Astrocyte of the spinal cord (primary cell): Measurements from ENCODE around the gene RNF214.
"Not testable (repeated sequence)": the region's sequence is repeated elsewhere in the genome, so short reads cannot be mapped to it uniquely, and the experiment has no call there.

ENCODE experiments used
- DNase-seq: peaks from one replicate; pipeline ENCODE4 v3.0.0; 2011; ENCODE audit warnings: low read depth, low spot score
- H3K4me3 ChIP-seq: 2 replicates; pipeline ENCODE4 v1.5.1; 2011; ENCODE audit warnings: low read depth, mild to moderate bottlenecking, low read length, moderate library complexity
- CTCF ChIP-seq: IDR thresholded peaks from 2 replicates; pipeline ENCODE4 v1.5.1; 2012; ENCODE audit warnings: low read depth, mild to moderate bottlenecking, low read length, inconsistent platforms
- in situ Hi-C: cut with HindIII; loops from 2 replicates; pipeline ENCODE4 v1.10.0; 2017; ENCODE audit warnings: low sequenced_read_pairs

Gene RNF214

GRCh38 chr11:117232092-117232878, at the start of gene RNF214:
Gene RNF214 (plus strand): TSS chr11:117232671. CDS start chr11:117234273, 1,602 bp downstream.
- peak within 1 kb of the TSS; percentile 98 for H3K4me3 ChIP-seq
- DNase-seq: peak; percentile 63
- in situ Hi-C loops: no loop called here

GRCh38 chr11:117183178-117183577, 49.3 kb upstream of the RNF214 start:
- DNase-seq, H3K4me3 ChIP-seq, in situ Hi-C loops: not testable (repeated sequence)

More at GRCh38 chr11:117232092-117232878, at the start of gene RNF214:
- TF ChIP-seq CTCF: peak; percentile 76

GRCh38 chr11:117183724-117184349, 48.6 kb upstream of the RNF214 start:
- in situ Hi-C loops: no loop called here
- no peak for DNase-seq
- no peak overlapping the region for H3K4me3 ChIP-seq
- TF ChIP-seq CTCF: no peak

- in situ Hi-C loops: no loop called here
- H3K4me3 ChIP-seq: no peak overlapping the region
- TF ChIP-seq CTCF: no peak
- DNase-seq: no peak
Measured at GRCh38 chr11:117185736-117186430, 46.6 kb upstream of the RNF214 start.

- no peak for TF ChIP-seq CTCF
- no peak overlapping the region for H3K4me3 ChIP-seq
- in situ Hi-C loops: no loop called here
- DNase-seq: no peak
Measured at GRCh38 chr11:117186431-117186761, 46.1 kb upstream of the RNF214 start.

DNA sequence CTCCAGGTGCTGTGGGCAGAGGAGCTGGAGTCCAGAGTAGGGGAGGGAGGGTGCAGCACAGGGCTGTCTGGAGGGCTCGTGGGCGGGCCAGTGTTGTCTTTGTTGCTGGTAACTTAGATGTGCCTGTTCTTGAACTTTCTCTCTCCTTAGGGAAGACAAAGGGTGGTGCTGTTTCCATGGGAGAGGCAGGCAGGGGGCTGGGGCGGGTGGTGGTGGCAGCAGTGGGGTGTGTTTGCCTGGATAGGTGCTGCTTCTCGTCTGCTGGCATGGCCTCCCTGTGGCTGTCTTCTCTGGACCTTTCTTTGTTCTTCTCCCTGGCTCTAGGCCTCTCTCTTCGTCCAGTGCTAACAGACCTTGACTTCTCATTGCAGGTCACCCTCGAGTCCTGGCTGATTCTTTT, 45.5 kb upstream of the RNF214 start:
- H3K4me3 ChIP-seq: no peak overlapping the region
- TF ChIP-seq CTCF: no peak
- in situ Hi-C loops: no loop called here
- no peak for DNase-seq

GRCh38 chr11:117187428-117187798, 45.1 kb upstream of the RNF214 start:
- TF ChIP-seq CTCF: no peak
- in situ Hi-C loops: no loop called here
- no peak for DNase-seq
- no peak overlapping the region for H3K4me3 ChIP-seq
